ENCODE results near the gene DGKB.

The DGKB gene

GRCh38 chr7:14902589-14903067 is at the start of gene DGKB:
TSS of gene DGKB (minus strand) at chr7:14902751.
- DNase-seq (ENCODE audit: low read depth, low spot score): no peak

DNA sequence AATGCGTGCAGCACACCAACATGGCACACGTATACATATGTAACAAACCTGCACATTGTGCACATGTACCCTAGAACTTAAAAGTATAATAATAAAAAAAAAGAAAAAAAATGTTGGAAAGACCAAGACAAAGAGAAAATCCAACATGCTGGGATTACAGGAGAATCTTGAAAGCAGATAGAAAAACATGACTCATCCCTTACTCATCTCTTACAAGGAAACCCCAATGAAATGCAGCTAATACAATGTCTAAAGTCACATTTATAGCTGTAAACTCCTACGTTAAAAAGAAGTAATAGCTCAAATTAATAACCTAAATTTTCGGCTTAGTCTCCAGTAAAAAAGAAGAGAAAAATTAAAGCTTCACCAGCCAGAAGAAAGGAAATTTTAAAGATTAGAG is 47.5 kb upstream of the DGKB start:
- no peak for DNase-seq (ENCODE audit: low read depth, low spot score)

GRCh38 chr7:14938181-14938580 is 35.6 kb upstream of the DGKB start:
- no peak for DNase-seq (ENCODE audit: low read depth, low spot score)

GRCh38 chr7:14937581-14937980 is 35.0 kb upstream of the DGKB start:
- DNase-seq (ENCODE audit: low read depth, low spot score): no peak

- DNase-seq (ENCODE audit: low read depth, low spot score): no peak
Observed at GRCh38 chr7:14936554-14936953, 34.0 kb upstream of the DGKB start.

DNA sequence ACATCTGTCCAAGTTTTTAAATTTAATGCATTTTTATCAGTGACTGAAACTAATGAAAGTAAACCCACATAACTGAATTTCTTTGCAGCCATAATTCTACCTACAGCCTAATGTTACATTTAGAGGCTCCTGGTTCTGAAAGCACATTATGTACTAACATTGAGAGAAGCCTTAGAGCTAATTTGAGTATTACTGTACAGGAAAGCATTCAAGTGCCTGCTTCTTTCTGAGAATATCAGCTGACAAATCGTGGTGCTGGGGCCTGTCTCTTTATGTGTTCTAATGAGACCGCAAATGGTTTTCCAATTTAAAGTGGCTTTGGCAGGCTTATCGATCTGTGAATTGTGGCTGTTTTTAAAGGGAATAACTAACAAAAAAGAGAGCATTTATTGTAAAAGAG is 32.3 kb upstream of the DGKB start:
- DNase-seq (ENCODE audit: low read depth, low spot score): no peak

DNA sequence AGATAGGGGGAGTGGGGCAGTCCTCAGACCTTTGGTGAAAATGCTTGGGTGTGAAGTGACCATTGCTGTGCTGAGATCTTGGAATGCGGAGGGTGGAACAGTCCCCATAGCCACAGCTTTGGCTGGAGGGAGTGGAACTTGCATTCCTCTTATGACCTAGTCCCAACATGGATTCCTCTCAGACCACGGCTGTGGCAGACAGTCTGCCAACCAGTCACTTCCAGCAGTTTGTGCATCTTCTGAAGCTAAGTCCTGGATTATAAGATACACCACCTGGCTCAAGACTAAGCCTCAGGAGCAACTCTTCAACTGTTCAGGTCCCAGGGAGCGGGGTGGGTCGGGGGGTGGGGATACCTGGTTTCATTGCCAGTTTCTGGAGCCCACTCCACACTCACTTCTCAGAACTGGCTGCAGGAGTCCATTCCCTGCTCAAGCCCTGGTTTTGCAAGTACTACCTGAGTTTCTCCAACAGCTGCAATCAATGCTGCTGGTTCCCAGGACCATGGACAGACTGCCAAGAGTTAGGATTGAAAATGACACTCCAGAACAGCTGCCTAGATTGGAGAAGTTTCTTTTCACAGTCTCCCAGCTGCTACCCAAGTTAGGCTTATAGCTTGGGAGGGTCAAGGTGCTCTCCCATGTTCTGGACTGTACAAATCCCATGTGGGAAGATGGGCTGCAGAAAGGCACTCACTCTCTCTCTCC is 29.1 kb upstream of the DGKB start:
- DNase-seq (ENCODE audit: low read depth, low spot score): no peak

- DNase-seq (ENCODE audit: low read depth, low spot score): no peak
Observed at GRCh38 chr7:14924398-14924797, 21.8 kb upstream of the DGKB start.

GRCh38 chr7:14911077-14911476 is 8.5 kb upstream of the DGKB start:
- DNase-seq (ENCODE audit: low read depth, low spot score): no peak

DNA sequence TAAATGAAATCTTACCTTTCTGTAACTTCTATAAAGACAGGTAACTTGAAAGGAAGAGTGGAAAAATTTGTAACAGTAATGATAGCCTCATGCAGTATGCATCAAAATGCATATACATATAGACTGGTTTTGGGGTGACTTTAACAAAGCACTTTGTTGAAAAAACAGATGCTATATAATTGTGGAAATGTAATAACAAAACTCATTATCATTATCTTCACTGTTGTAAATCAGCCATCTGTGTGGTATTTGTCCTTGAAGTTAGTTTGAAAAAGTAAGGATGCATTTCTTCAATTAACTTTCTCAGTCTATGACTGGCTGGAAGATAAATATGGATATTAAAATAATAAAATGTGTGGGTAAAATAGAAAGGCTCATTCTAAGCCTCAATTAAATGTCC is 6.1 kb upstream of the DGKB start:
- DNase-seq (ENCODE audit: low read depth, low spot score): no peak

DNA sequence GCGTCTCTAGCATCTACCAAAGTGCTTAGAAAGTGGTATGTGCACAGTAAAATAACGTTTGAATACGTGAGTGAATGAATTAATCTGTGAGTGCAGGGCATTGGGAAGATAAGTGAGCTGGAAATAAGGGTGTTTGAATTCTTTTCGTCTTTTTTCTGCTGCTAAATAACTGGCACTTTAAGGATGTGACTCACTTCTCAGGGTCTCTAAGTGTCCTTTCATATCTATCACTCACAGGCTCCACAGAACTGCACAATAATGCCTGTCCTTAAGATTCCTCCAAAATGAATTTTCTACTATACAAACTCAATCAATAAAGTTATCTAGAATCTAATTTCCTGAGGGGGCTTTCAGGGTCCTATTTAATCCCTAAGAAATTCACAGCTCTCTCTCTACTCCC is 3.2 kb upstream of the DGKB start:
- DNase-seq (ENCODE audit: low read depth, low spot score): no peak

DNA sequence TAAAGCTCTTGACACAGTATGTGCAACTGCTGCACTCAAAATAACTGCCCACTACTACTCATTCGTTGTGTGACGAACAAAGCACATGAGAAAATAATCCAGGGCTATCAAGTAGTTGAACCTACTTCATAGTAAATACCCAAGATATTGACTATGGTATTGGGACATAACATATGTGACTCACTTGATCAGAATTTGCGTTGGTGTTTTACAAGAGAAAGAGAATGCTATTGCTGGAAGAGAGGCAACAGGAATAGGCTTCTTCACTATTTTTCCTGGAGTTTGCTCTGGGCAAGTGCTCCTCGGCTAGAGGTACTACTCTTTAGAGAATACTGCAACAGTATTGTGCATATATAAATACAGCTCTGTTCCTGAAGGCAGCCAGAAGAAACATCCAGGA is 2.5 kb downstream of the DGKB start:
- no peak for DNase-seq (ENCODE audit: low read depth, low spot score)

GRCh38 chr7:14899030-14899429 is 3.5 kb downstream of the DGKB start:
- no peak for DNase-seq (ENCODE audit: low read depth, low spot score)

GRCh38 chr7:14896461-14896860 is 6.1 kb downstream of the DGKB start:
- no peak for DNase-seq (ENCODE audit: low read depth, low spot score)

DNA sequence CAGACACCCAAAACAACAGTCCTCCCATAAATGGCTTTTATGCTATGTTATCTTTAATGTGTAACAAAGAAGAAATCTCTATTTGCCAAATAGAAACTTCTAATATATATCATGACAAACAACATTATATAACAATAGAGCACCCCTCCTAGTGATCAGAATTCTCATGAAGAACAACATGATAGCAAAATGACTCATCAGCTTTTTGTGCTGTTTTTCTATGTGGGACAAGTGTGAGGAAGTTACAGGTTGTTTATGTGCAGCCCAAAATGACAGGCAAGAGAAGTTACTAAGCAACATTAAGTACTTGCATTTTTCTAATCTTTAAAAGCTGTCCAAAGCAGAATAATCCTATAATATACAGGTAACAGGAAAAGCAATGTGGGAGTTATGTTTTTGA is 7.7 kb downstream of the DGKB start:
- DNase-seq (ENCODE audit: low read depth, low spot score): no peak

GRCh38 chr7:14892961-14893360 is 9.6 kb downstream of the DGKB start:
- no peak for DNase-seq (ENCODE audit: low read depth, low spot score)

GRCh38 chr7:14891289-14891688 is 11.3 kb downstream of the DGKB start:
- DNase-seq (ENCODE audit: low read depth, low spot score): no peak

- DNase-seq (ENCODE audit: low read depth, low spot score): no peak
Observed at GRCh38 chr7:14888962-14889361, 13.6 kb downstream of the DGKB start.

- DNase-seq (ENCODE audit: low read depth, low spot score): no peak
Observed at GRCh38 chr7:14886533-14886932, 16.0 kb downstream of the DGKB start.

DNA sequence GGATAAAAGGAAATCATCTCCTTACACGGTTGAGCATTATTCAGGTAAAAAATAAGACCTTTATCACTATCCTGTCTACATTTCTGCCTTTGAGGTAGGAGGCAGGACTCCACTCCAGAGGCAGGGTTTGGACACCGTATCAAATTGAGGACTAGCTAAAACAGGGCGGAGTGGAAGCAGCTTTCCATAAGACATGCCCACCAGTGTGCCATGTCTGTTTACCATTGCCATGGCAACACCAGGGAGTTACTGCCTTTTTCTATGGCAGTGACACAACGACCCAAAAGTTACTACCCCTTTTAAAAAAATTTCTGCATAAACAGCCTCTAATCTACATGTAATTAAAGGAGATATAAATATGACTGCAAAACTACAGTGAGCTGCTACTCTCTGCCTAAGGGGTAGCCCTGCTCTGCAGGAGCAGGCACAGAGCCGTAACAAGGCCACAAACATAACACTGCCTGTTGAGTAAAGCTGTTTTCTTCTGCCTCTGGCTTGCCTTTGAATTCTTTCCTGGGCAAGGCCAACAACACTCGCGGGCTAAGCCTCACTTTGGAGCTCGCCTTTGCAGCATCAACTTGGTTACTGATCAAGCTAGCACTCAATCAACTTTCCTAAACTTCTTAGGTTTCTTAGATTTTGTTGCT is 26.5 kb downstream of the DGKB start:
- DNase-seq (ENCODE audit: low read depth, low spot score): no peak

GRCh38 chr7:14871880-14872279 is 30.7 kb downstream of the DGKB start:
- no peak for DNase-seq (ENCODE audit: low read depth, low spot score)

DNA sequence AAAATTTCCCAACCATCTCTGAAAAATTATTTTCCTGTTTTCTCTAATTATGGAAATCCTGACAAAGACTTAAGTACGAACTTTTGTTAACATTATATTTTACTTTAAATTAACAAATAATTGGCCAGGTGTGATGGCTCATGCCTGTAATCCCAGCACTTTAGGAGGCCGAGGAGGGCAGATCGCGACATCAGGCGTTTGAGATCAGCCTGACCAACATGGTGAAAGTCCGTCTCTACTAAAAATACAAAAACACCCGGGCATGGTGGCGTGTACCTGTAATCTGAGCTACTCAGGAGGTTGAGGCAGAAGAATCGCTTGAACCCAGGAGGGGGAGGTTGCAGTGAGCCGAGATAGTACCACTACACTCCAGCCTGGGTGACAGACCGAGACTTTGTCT is 32.2 kb downstream of the DGKB start:
- no peak for DNase-seq (ENCODE audit: low read depth, low spot score)

DNA sequence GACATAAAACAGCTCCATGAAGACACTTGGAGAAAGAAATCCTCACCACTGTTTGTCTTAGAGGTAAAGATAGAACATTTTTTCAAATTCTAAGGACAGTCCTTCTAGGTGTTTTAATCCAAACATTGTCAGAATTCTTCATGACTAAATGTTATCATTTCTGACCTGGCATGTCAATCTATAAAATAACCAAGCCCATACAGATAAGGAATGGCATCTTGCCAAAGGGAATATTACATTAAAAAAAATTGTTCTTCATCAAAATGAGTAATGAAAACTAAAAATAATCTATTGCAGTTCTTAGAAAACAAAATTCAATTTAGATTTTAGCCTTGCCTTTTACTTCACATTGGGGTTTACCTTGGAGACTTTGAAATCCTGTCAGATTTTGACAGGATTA is 33.6 kb downstream of the DGKB start:
- no peak for DNase-seq (ENCODE audit: low read depth, low spot score)

- DNase-seq (ENCODE audit: low read depth, low spot score): no peak
Observed at GRCh38 chr7:14861456-14861855, 41.1 kb downstream of the DGKB start.

Measured in iPS DF 19.7 (cell line).